H9 (cell line): ENCODE results near the gene ETV5. TPM values are rescaled to one million over a fixed set of nuclear protein-coding genes. Genes with fewer than 3 reads are reported as not detected.

Experiments used
- DNase-seq: peaks from one replicate; pipeline ENCODE4 v3.0.0-alpha.2; 2017
- H2AFZ ChIP-seq: one replicate; pipeline ENCODE4 v1.6.1; 2013; ENCODE audit warnings: mild to moderate bottlenecking, low read length, control low read depth, moderate library complexity
- H2AK5ac ChIP-seq: 2 replicates; pipeline ENCODE4 v1.6.1; 2013; ENCODE audit warnings: low read length, control low read depth, mixed read lengths; ENCODE audit not compliant: insufficient read length
- H2BK120ac ChIP-seq: one replicate; pipeline ENCODE4 v1.6.1; 2013; ENCODE audit warnings: low read depth, mild to moderate bottlenecking, low read length, control low read depth, inconsistent platforms; ENCODE audit not compliant: poor library complexity, severe bottlenecking
- H2BK12ac ChIP-seq: 2 replicates; pipeline ENCODE4 v1.6.1; 2013; ENCODE audit warnings: low read length, control low read depth, mixed read lengths, low read depth; ENCODE audit not compliant: insufficient read length
- H2BK15ac ChIP-seq: 2 replicates; pipeline ENCODE4 v1.6.1; 2013; ENCODE audit warnings: low read depth, low read length, control low read depth
- H2BK20ac ChIP-seq: one replicate; pipeline ENCODE4 v1.6.1; 2013; ENCODE audit warnings: low read depth, mild to moderate bottlenecking, low read length, control low read depth, inconsistent platforms; ENCODE audit not compliant: poor library complexity, severe bottlenecking
- H2BK5ac ChIP-seq: 2 replicates; pipeline ENCODE4 v1.6.1; 2013; ENCODE audit warnings: low read length, control low read depth, mixed read lengths; ENCODE audit not compliant: insufficient read length
- H3K14ac ChIP-seq: 2 replicates; pipeline ENCODE4 v1.6.1; 2013; ENCODE audit warnings: low read length, control low read depth; ENCODE audit not compliant: insufficient read depth
- H3K18ac ChIP-seq: 2 replicates; pipeline ENCODE4 v1.6.1; 2013; ENCODE audit warnings: low read depth, mild to moderate bottlenecking, mixed read lengths, low read length, control low read depth; ENCODE audit not compliant: insufficient read length
- H3K23ac ChIP-seq: 2 replicates; pipeline ENCODE4 v1.6.1; 2013; ENCODE audit warnings: low read length, control low read depth, mixed read lengths, low read depth; ENCODE audit not compliant: insufficient read length
- H3K23me2 ChIP-seq: 2 replicates; pipeline ENCODE4 v1.6.1; 2013; ENCODE audit warnings: low read depth, mild to moderate bottlenecking, mixed read lengths, low read length, control low read depth; ENCODE audit not compliant: insufficient read length, poor library complexity, severe bottlenecking
- H3K27ac ChIP-seq: 2 replicates; pipeline ENCODE4 v1.5.1; 2013; ENCODE audit warnings: low read length, control low read depth, mixed read lengths, low read depth; ENCODE audit not compliant: insufficient read length
- H3K27me3 ChIP-seq: 2 replicates; pipeline ENCODE4 v1.6.1; 2013; ENCODE audit warnings: low read length, control low read depth, inconsistent platforms; ENCODE audit not compliant: insufficient read depth
- H3K4ac ChIP-seq: 2 replicates; pipeline ENCODE4 v1.6.1; 2013; ENCODE audit warnings: low read depth, mild to moderate bottlenecking, control low read depth, inconsistent platforms, low read length, moderate library complexity
- H3K4me1 ChIP-seq: 2 replicates; pipeline ENCODE4 v1.6.1; 2013; ENCODE audit warnings: low read length, control low read depth, inconsistent platforms; ENCODE audit not compliant: insufficient read depth
- H3K4me2 ChIP-seq: 2 replicates; pipeline ENCODE4 v1.6.1; 2013; ENCODE audit warnings: low read length, control low read depth, mixed read lengths; ENCODE audit not compliant: insufficient read length, insufficient read depth
- H3K56ac ChIP-seq: 2 replicates; pipeline ENCODE4 v1.6.1; 2013; ENCODE audit warnings: low read depth, mild to moderate bottlenecking, mixed read lengths, low read length, control low read depth; ENCODE audit not compliant: insufficient read length
- H3K79me1 ChIP-seq: 2 replicates; pipeline ENCODE4 v1.6.1; 2013; ENCODE audit warnings: low read depth, mild to moderate bottlenecking, moderate library complexity, low read length, control low read depth, inconsistent platforms; ENCODE audit not compliant: insufficient read depth, poor library complexity, severe bottlenecking
- H3K79me2 ChIP-seq: 2 replicates; pipeline ENCODE4 v1.6.1; 2013; ENCODE audit warnings: low read length, control low read depth, inconsistent platforms; ENCODE audit not compliant: insufficient read depth
- H3K9ac ChIP-seq: 2 replicates; pipeline ENCODE4 v1.6.1; 2013; ENCODE audit warnings: low read length, control low read depth, mixed read lengths; ENCODE audit not compliant: insufficient read length; ENCODE audit errors: extremely low read depth
- H3K9me3 ChIP-seq: one replicate; pipeline ENCODE4 v1.6.1; 2013; ENCODE audit warnings: low read depth, low read length, inconsistent platforms; ENCODE audit not compliant: control insufficient read depth
- H3T11ph ChIP-seq: one replicate; pipeline ENCODE4 v1.6.1; 2013; ENCODE audit warnings: mild to moderate bottlenecking, low read length, control low read depth, inconsistent platforms
- H4K20me1 ChIP-seq: one replicate; pipeline ENCODE4 v1.6.1; 2013; ENCODE audit not compliant: control insufficient read depth, insufficient read length, insufficient read depth
- H4K5ac ChIP-seq: 2 replicates; pipeline ENCODE4 v1.6.1; 2013; ENCODE audit warnings: low read depth, mild to moderate bottlenecking, mixed read lengths, low read length, control low read depth; ENCODE audit not compliant: insufficient read length
- H4K8ac ChIP-seq: replicated peaks from 2 replicates; pipeline ENCODE4 v1.6.1; 2013; ENCODE audit warnings: low read length, control low read depth, mixed read lengths, low read depth; ENCODE audit not compliant: insufficient read length
- H4K91ac ChIP-seq: 2 replicates; pipeline ENCODE4 v1.6.1; 2013; ENCODE audit warnings: low read depth, mild to moderate bottlenecking, moderate library complexity, mixed read lengths, low read length, control low read depth; ENCODE audit not compliant: insufficient read length
- H3K27ac Mint-ChIP-seq, 3 experiments: 2 replicates in 2 of 3; 3 replicates in 1 of 3; pipeline ENCODE4 v1.8.0; 2020 to 2021; ENCODE audit warnings: mixed read lengths in 3 of 3, mild to moderate bottlenecking in 1 of 3, moderate library complexity in 1 of 3
- H3K27me3 Mint-ChIP-seq: 2 replicates; pipeline ENCODE4 v1.8.0; 2021; ENCODE audit warnings: low read depth, mild to moderate bottlenecking, moderate library complexity, mixed read lengths
- H3K36me3 Mint-ChIP-seq, 3 experiments: 2 replicates in 2 of 3; 3 replicates in 1 of 3; pipeline ENCODE4 v1.8.0; 2020 to 2021; ENCODE audit warnings: low read depth in 3 of 3, mixed read lengths in 3 of 3; ENCODE audit not compliant: insufficient read depth in 1 of 3
- H3K4me1 Mint-ChIP-seq, 2 experiments: 2 replicates each; pipeline ENCODE4 v1.8.0; 2020; ENCODE audit warnings: mixed read lengths in 2 of 2
- H3K4me3 Mint-ChIP-seq, 2 experiments: 2 replicates in 1 of 2; 3 replicates in 1 of 2; pipeline ENCODE4 v1.8.0; 2020 to 2021; ENCODE audit warnings: mild to moderate bottlenecking in 2 of 2, mixed read lengths in 2 of 2, moderate library complexity in 1 of 2
- H3K9me3 Mint-ChIP-seq, 2 experiments: 2 replicates in 1 of 2; 3 replicates in 1 of 2; pipeline ENCODE4 v1.8.0; 2020; ENCODE audit warnings: mild to moderate bottlenecking in 2 of 2, mixed read lengths in 2 of 2, moderate library complexity in 1 of 2
- WGBS: extraction: QIAGEN DNeasy Blood & Tissue Kit; methylation state at CpG from one replicate; pipeline ENCODE4 v1.1.7; 2013; ENCODE audit warnings: missing lambda C conversion rate, low lambda C conversion rate, mixed read lengths; ENCODE audit not compliant: insufficient read length; ENCODE audit errors: extremely low coverage; 5-methylcytosine and 5-hydroxymethylcytosine counted together
- total RNA-seq: library from RNA; stranded (reverse); gene quantifications from 2 replicates; pipeline ENCODE4 v1.2.1, GENCODE V29; 2021
- TF ChIP-seq, protein P1 (sequence below): fragments of 200-600 bp; sonication (generic); conservative IDR thresholded peaks from 3 replicates; pipeline ENCODE4 v1.8.0; 2021; ENCODE audit warnings: antibody characterized with exemption, mild to moderate bottlenecking

ETV5 gene
- total RNA-seq, 1 experiment from 2014 or later: 7.7 TPM

GRCh38 chr3:186107215-186108105 is 1.4 kb downstream of the ETV5 start:
- no CpG with 5 or more reads among the region's 45 CpGs for WGBS
- Histone ChIP-seq H3K27me3 (peaks cover 23% of the 10 kb centered on the region), H3K9ac (peak overlapping the region; percentile 66), H3K4me2 (peak overlapping the region; percentile 53), H4K8ac (no peak overlapping the region), H3K23me2 (peaks cover 13% of the 10 kb centered on the region), H3K9me3 (no peaks in the 10 kb centered on the region), H2BK5ac (no peak overlapping the region), H3K23ac (no peak overlapping the region), H3T11ph (no peak overlapping the region), H3K79me2 (no peaks in the 10 kb centered on the region; the same call in 1 of the 2 replicates), H3K56ac (no peak overlapping the region), H2BK120ac (no peak overlapping the region), H2BK20ac (no peak overlapping the region), H3K14ac (no peak overlapping the region), H4K5ac (no peak overlapping the region), H4K91ac (no peak overlapping the region), H3K18ac (no peak overlapping the region), H2AK5ac (no peak overlapping the region), H2BK12ac (no peak overlapping the region), H3K27ac (no peak overlapping the region), H2AFZ (no peak overlapping the region), H3K4ac (no peak overlapping the region), H2BK15ac (no peak overlapping the region), H4K20me1 (no peaks in the 10 kb centered on the region), H3K4me1 (peaks cover 2% of the 10 kb centered on the region; the same call in 1 of the 2 replicates), H3K79me1 (no peaks in the 10 kb centered on the region)
- peak overlapping the region; percentile 81 to 99 (median 85); a peak in 6 of 7 replicates for H3K27ac Mint-ChIP-seq
- peak; percentile 81 for DNase-seq
- peaks cover 0 to 11% (median 0%) of the 10 kb centered on the region in 3 experiments; a peak in 2 of 7 replicates for H3K36me3 Mint-ChIP-seq
- peak overlapping the region; percentile 76 to 91 for H3K4me3 Mint-ChIP-seq
- H3K9me3 Mint-ChIP-seq: peaks cover 0 to 4% of the 10 kb centered on the region in 2 experiments; a peak in 3 of 5 replicates
- H3K4me1 Mint-ChIP-seq: peaks cover 34 to 38% of the 10 kb centered on the region in 2 experiments
- TF ChIP-seq, protein P1, sequence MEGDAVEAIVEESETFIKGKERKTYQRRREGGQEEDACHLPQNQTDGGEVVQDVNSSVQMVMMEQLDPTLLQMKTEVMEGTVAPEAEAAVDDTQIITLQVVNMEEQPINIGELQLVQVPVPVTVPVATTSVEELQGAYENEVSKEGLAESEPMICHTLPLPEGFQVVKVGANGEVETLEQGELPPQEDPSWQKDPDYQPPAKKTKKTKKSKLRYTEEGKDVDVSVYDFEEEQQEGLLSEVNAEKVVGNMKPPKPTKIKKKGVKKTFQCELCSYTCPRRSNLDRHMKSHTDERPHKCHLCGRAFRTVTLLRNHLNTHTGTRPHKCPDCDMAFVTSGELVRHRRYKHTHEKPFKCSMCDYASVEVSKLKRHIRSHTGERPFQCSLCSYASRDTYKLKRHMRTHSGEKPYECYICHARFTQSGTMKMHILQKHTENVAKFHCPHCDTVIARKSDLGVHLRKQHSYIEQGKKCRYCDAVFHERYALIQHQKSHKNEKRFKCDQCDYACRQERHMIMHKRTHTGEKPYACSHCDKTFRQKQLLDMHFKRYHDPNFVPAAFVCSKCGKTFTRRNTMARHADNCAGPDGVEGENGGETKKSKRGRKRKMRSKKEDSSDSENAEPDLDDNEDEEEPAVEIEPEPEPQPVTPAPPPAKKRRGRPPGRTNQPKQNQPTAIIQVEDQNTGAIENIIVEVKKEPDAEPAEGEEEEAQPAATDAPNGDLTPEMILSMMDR: no peak
- H3K27me3 Mint-ChIP-seq: peaks cover 92% of the 10 kb centered on the region
